ES-I3 (cell line): ENCODE data around the gene FAM53B.

Experiments used
- H3K36me3 ChIP-seq: 2 replicates; pipeline ENCODE4 v1.6.1; 2013; ENCODE audit warnings: mild to moderate bottlenecking, low read length, control low read depth, moderate library complexity; ENCODE audit not compliant: insufficient read depth
- H3K4me1 ChIP-seq: 2 replicates; pipeline ENCODE4 v1.6.1; 2013; ENCODE audit warnings: mild to moderate bottlenecking, control low read depth, low read length; ENCODE audit not compliant: insufficient read depth
- H3K9ac ChIP-seq: 2 replicates; pipeline ENCODE4 v1.6.1; 2013; ENCODE audit warnings: low read depth, mild to moderate bottlenecking, low read length, moderate library complexity
- H3K9me3 ChIP-seq: 2 replicates; pipeline ENCODE4 v1.6.1; 2013; ENCODE audit warnings: mild to moderate bottlenecking, low read length, moderate library complexity; ENCODE audit not compliant: control insufficient read depth, insufficient read depth

The FAM53B gene

DNA sequence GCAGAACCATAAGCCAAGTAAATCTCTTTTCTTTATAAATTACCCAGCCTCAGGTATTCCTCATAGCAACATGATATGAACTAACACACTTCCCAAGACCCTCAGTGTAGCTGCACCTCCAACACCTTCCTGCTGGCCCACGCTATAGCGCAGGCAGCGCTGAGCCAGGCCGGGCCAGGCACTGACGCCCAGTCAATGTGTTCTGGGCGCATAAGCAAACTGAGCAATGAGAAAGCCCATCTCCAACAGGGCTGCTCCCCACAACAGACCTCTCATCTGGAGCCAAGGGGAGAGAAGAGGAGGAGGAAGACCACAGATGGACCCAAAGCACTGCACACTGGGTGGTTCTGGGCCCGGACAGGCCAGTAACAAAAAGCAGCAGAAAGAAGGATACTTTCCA lies 40.8 kb downstream of the FAM53B start:
- H3K9me3 ChIP-seq: no peaks in the 10 kb centered on the region
- no peak overlapping the region for H3K9ac ChIP-seq
- no peaks in the 10 kb centered on the region; the same call in 1 of the 2 replicates for H3K36me3 ChIP-seq
- H3K4me1 ChIP-seq: peaks cover 14% of the 10 kb centered on the region; the same call in 1 of the 2 replicates

DNA sequence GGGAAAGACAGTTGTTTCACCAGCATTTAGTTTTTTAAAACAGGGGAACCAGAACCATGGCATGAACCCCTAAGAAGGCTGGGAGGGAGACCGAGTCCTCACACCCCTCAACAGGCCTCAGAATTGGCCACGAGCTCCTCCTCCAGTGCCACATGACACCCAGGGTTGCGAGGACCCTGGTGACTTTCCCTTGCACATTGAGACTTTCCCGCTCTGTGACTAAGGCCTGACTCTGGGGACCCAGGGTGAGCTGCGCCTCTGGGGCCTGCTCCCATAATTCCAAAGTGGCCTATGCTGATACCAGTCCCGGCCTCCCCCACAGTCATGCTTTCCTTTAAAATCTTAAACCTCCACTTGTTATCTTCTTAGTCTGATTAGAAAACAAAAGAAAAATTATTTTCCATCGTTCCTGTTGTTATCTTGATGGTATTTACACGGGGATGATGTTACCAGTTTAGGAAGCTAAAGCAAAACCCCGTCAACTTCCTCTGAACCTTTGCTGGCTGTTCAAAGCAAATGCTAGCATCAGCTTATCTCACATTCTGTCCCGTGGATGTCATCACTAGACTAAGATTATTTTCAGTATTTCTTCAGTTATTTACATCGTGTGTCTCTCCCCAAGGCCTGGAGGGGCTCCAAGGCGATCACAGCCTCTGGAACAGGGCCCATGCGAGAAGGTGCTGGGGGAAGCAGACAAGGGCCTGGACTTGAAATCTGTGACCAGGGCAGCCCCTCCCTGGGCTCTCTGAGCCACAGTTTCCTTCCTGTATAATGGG lies 42.1 kb downstream of the FAM53B start:
- peaks cover 14% of the 10 kb centered on the region; the same call in 1 of the 2 replicates for H3K4me1 ChIP-seq
- no peak overlapping the region for H3K9ac ChIP-seq
- no peaks in the 10 kb centered on the region for H3K9me3 ChIP-seq
- no peaks in the 10 kb centered on the region; the same call in 1 of the 2 replicates for H3K36me3 ChIP-seq

DNA sequence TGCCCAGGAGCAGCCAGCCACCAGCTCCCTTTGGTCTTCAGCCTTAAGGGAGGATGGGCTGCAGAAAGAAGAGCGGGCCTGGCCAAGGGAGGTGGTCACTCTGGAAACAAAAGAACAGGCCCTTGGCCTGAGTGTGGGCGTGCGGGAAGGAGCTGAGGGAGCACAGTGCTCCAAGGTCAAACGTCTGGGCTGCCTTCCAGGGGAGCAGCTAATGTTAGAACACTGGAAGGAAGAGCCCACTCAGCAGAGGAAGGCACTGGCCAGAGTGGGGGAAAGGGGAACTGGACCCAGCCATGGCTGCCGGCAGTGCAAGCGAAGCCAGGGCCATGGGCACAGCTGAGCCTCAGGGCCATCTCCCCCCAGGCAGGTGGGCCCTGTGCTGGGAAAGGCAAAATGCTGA lies 42.7 kb downstream of the FAM53B start:
- H3K9ac ChIP-seq: no peak overlapping the region
- peaks cover 14% of the 10 kb centered on the region; the same call in 1 of the 2 replicates for H3K4me1 ChIP-seq
- no peaks in the 10 kb centered on the region for H3K9me3 ChIP-seq
- no peaks in the 10 kb centered on the region; the same call in 1 of the 2 replicates for H3K36me3 ChIP-seq

DNA sequence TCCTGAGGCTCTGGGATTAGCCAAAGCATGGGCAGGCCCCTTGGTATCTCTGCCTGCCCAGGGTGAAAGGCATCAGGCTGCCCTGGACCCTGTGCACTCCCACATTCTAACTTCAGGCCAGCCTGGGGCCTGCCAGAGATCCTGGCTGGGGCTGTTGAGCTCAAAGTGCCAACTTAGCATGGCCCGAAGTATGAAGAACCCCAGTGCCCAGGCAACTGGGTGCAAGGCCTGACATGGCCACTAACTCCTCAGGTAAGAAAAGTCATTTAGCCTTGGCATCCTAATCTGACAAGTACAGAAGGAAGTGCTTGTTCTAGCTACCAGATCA lies 43.2 kb downstream of the FAM53B start:
- H3K9me3 ChIP-seq: no peaks in the 10 kb centered on the region
- no peaks in the 10 kb centered on the region; the same call in 1 of the 2 replicates for H3K36me3 ChIP-seq
- H3K4me1 ChIP-seq: peaks cover 14% of the 10 kb centered on the region; the same call in 1 of the 2 replicates
- no peak overlapping the region for H3K9ac ChIP-seq

DNA sequence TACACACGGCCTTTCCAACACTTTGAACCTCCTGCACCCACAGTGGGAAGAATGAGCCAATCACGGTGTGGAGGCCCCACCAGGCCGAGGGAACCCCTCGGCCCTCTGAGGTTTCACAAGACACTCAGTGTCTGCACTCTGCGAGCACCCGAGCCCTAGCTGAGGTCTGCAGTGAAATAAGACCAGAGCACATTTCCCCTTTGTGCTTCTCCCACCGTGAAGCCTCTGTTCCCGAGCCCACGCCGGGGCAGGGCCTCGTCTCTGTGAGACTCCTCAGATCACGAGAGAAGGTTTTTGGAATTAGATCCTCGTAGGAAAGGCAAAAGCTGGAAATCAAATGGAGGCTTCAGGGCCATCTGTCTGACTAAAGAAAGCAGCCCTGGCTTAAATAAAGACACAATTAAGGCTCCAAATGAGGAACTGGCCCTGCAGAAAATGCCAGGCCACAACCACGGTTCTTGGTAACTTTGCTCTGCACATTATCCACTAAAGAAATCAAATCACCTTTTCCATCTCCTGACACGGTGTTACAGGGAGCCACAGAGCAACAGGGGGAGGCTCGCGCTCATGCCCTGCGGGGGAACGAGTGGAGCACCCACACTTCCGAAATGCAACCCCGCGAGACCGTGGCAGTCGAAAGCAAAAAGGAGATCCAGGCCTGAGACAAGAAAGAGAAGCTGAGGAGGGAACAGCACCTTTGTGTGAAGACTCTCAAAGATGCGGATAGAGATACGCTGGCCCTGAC lies 43.7 kb downstream of the FAM53B start:
- Histone ChIP-seq H3K36me3 (no peaks in the 10 kb centered on the region; the same call in 1 of the 2 replicates), H3K4me1 (peaks cover 12% of the 10 kb centered on the region; the same call in 1 of the 2 replicates), H3K9me3 (no peaks in the 10 kb centered on the region), H3K9ac (no peak overlapping the region)

DNA sequence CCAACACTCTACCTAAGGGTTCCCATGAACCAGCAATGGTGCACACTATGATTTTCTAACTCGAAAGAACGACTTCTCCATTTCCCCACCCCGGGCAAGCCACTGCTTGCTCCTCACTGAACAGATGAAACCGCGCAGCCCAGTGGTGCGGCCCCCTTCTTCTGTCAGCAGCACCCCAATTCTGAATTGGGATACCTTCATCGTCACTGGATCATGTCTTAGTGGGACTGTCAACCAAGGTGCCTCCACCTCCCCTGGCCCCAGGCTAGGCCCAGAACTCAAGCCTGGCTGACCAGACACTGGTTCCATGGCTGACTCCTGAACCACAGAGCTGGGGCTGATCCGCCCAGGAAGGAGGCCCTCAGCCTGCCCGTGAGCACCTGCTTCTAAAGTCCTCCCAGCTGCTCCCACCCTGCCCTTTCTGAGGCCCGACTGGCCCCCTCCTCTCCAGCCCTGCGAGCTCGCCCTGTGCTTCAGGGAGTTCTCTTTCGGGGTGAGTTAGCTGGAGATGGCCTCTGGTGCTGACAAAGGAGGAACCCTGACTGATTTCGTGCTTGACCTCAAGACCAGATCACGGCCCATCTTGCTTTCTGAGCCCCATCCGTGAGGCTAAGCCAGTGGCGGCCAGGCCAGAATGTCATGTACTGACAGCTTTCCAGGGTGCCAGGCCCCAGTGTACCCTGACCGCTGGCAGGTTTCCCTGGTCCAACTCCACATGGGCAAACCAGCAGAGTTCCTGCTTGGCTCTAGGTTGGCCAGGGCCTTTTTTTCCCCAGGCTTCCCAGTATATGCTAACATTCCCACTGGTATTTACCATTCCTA lies 44.5 kb downstream of the FAM53B start:
- no peak overlapping the region for H3K9ac ChIP-seq
- H3K9me3 ChIP-seq: no peaks in the 10 kb centered on the region
- peaks cover 6% of the 10 kb centered on the region; the same call in 1 of the 2 replicates for H3K4me1 ChIP-seq
- H3K36me3 ChIP-seq: no peaks in the 10 kb centered on the region; the same call in 1 of the 2 replicates

DNA sequence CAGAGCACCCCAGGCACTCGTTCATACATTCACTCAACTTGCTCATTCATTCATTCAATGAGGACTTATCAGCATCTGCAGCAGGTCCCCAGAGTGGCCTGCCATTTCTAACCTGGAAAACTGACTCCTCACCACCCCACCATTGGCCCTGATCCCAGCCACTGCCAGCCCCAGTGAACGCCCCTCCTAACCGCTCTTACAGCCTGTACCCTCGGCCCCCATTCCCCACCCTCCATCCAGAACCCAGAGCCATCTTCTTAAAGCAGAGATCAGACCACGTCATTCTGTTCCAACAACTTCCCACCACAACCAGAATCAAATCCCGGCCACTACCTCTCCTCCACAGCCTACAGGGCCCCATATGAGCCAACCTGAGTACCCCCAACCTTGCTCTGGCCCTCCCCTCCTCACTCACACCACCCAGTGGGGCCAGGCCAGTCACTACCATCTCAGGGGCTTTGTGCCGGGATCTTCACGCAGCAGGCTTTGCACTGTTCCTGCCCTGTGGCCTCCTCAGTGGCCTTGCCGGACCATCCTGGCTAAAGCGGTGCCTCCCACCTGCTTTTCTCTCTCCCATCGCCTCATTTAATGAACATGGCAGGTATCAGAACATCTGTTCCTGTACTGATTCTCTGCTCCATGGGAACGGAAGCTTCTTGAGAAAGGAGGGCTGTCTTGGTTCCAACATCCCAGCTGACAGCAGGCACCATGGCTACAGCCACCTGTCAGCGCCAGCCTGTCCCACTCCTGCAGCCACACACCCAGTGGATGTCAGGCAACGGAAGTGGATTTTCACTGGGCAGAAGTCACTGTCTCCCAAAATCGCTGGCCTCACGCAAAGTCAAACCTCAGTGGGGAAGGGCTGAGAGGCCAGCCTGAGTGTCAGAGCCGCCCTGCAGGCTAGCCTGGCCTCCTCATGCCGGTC lies 45.4 kb downstream of the FAM53B start:
- H3K9ac ChIP-seq: no peak overlapping the region
- no peaks in the 10 kb centered on the region for H3K9me3 ChIP-seq
- H3K4me1 ChIP-seq: peaks cover 6% of the 10 kb centered on the region; the same call in 1 of the 2 replicates
- no peaks in the 10 kb centered on the region; the same call in 1 of the 2 replicates for H3K36me3 ChIP-seq

DNA sequence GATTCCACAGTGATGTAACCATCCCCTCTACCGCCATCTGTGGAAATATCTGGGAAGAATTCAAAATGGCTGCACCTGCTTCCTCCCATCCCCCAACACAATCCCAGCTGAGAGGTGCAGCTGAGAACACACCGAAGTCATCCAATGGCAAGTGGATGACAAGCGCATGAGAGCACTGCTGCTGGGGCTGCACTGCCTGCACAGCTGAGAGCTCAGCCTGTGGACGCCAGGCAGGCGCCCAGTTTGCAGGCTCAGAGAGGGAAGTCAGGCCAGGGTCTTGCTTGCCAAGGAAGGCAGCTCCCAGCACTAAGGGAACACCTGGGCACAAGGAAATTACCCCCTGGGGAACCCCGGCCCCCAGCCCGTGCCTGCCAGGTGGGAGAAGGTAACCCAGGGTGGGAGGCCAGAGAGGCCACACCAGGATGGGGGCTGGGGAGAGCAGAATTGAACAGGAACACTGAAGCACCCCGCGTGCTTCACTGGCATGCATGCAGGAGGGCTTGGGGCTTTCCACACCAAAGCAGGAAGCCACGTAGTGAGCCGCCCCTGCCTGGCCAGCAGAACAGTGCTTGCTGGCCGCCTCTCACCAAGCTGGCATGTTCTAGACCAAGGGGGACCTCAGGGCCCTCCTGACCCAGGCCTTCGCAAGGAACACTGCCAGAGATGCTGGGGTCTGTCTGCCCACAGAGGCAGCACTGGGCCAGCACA lies 46.2 kb downstream of the FAM53B start:
- Histone ChIP-seq H3K9ac (no peak overlapping the region), H3K9me3 (no peaks in the 10 kb centered on the region), H3K4me1 (peaks cover 6% of the 10 kb centered on the region; the same call in 1 of the 2 replicates), H3K36me3 (no peaks in the 10 kb centered on the region)

DNA sequence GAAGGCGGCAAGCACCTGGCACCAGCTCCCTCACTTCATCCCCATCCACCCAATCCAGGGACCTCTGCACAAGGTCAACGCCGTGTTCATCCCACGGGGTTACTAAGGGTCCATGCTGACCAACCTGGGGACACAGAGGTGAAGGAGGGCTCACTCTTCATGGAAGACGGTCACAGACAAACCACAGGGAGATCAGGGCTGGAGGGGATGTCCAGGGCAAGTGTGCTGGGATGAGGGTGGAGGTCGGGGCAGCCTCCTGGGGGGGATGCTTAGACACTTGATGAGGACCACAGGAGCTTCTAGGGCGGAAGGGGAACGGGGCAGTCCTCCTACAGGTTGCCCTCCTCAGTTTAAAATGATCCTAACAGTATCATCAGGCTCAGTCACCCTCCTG lies 46.7 kb downstream of the FAM53B start:
- no peak overlapping the region for H3K9ac ChIP-seq
- H3K4me1 ChIP-seq: peaks cover 6% of the 10 kb centered on the region; the same call in 1 of the 2 replicates
- no peaks in the 10 kb centered on the region for H3K36me3 ChIP-seq
- no peaks in the 10 kb centered on the region for H3K9me3 ChIP-seq

DNA sequence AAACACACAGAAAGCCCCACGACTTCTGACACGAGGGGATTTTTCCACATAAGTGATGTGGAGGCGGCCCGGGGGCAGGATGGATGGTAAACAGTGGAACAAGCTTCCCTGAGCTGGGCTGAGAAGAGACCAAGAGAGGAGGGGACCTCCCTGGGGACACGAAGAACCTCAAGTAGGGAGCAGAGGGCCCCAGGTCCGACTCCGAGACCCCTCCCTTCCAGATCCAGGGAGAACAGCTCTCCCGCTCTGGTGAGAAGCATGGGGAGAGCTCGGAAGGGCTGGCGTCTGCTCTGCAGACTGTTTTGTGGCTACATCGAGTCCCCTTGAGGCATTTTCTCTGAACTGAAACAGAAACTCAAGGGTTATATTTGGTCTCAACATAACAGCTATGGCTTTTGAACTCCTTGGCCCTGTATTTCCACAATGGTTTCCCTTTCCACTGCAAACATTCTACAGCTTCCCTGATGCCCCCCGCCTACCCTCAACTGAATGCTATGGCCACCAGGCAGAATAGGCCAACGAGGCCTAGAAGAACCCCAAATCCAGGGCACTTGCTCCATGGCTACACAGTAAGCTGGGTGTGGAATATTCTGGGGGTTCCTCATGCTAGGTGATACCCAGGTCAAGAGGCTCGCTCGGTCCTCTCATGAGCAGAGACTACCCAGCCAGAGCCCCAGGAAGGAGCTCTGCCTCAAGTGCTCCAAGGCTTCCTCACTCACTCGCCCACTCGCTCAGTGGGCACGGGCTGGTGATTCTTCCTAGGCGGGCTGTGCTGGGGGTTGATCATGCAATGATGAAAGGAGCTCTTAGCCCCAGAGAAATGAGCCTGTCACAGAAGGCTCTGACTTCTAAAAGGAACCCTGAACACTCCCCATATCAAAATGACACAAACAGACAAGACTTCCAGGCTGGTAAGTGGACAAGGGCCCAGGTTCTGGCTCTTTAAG lies 47.5 kb downstream of the FAM53B start:
- Histone ChIP-seq H3K9me3 (no peaks in the 10 kb centered on the region), H3K36me3 (no peaks in the 10 kb centered on the region), H3K4me1 (peaks cover 6% of the 10 kb centered on the region; the same call in 1 of the 2 replicates), H3K9ac (no peak overlapping the region)

DNA sequence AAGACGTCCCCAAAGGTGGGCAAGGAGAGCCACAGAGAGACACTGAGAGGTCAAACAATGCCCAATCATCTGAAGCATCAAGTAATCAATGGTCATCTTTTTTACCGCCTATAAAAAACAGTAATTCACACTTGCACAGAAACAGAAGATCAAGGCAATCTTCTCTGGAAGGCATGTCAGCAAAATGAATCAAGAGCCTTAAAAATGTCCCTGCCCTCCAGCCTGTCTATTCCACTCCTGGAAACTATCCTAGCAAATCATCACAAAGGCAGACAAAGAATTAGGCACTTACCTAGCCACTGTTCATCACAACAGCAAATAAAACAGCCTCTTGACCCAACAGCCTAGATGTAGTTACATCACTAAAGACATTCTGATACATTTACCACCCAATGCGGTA lies 48.9 kb downstream of the FAM53B start:
- H3K36me3 ChIP-seq: no peaks in the 10 kb centered on the region
- H3K9me3 ChIP-seq: no peaks in the 10 kb centered on the region
- no peak overlapping the region for H3K9ac ChIP-seq
- H3K4me1 ChIP-seq: peaks cover 6% of the 10 kb centered on the region; the same call in 1 of the 2 replicates
